Suprapubic skin (tissue), 4 donors: ENCODE data around the gene DUOX2.

ENCODE experiments used
- CTCF ChIP-seq, 2 donors: fragments of 200-600 bp in 1 of 2; fragments of 450-650 bp in 1 of 2; sonication (generic) in 1 of 2; IDR thresholded peaks; one replicate each; pipeline ENCODE4 v1.5.1; 2016 to 2019; ENCODE audit warnings: antibody characterized with exemption in 2 of 2, mild to moderate bottlenecking in 1 of 2, moderate library complexity in 1 of 2
- EP300 ChIP-seq: sonication (generic); formaldehyde crosslinking; IDR thresholded peaks from one replicate; pipeline ENCODE4 v1.6.1; 2017; ENCODE audit warnings: antibody characterized with exemption
- POLR2A ChIP-seq, 2 donors: fragments of 450-650 bp; IDR thresholded peaks; one replicate each; pipeline ENCODE4 v1.6.1; 2017; ENCODE audit warnings: antibody characterized with exemption in 2 of 2, mild to moderate bottlenecking in 2 of 2, moderate library complexity in 2 of 2
- POLR2AphosphoS5 ChIP-seq, 3 donors: sonication (generic); formaldehyde crosslinking; IDR thresholded peaks; one replicate each; pipeline ENCODE4 v1.6.1; 2017; ENCODE audit warnings: antibody characterized with exemption in 3 of 3

- TF ChIP-seq POLR2A (IDR thresholded peaks at IDR 0.05): no peak
- TF ChIP-seq CTCF (IDR thresholded peaks at IDR 0.05): no peak
- no peak for TF ChIP-seq POLR2AphosphoS5 (IDR thresholded peaks at IDR 0.05)
- no peak for TF ChIP-seq EP300
Measured at GRCh38 chr15:45128971-45129639, 15.1 kb upstream of the DUOX2 start.
